Measurements from ENCODE around the gene REC114.
A peak's percentile ranks its signal among the peaks of the same experiment; 100 is the strongest.

Gene REC114

GRCh38 chr15:73598530-73599160 lies 155.7 kb downstream of the REC114 start:
- CTCF ChIA-PET, result no interaction called here
- POLR2A ChIA-PET, result interaction anchor here (1.5 kb wide), 1 partner anchor 35 kb away, joined by 3 read pairs; no protein-coding TSS in a partner anchor
- no peak for DNase-seq (ENCODE audit: extremely low spot score)
- TF ChIP-seq FOXK2 (IDR thresholded peaks at IDR 0.05) (no peak), FOXA1 (IDR thresholded peaks at IDR 0.05) (no peak), ARNT (IDR thresholded peaks at IDR 0.05) (no peak), FOXM1 (IDR thresholded peaks at IDR 0.05; ENCODE audit: borderline replicate concordance) (no peak), TARDBP (IDR thresholded peaks at IDR 0.05) (no peak), PKNOX1 (IDR thresholded peaks at IDR 0.05) (no peak), ZNF384 (IDR thresholded peaks at IDR 0.05) (no peak), HDGF (IDR thresholded peaks at IDR 0.05; ENCODE audit: borderline replicate concordance) (no peak), NFRKB (IDR thresholded peaks at IDR 0.05) (no peak), CTBP1 (IDR thresholded peaks at IDR 0.05; ENCODE audit: borderline replicate concordance) (no peak), ELF4 (IDR thresholded peaks at IDR 0.05) (no peak), BHLHE40 (IDR thresholded peaks at IDR 0.05; ENCODE audit: borderline replicate concordance) (no peak)

GRCh38 chr15:73599934-73600333 lies 157.0 kb downstream of the REC114 start:
- ChIA-PET CTCF (no interaction called here), POLR2A (no interaction called here)
- DNase-seq (ENCODE audit: extremely low spot score), result no peak
- no peak for TF ChIP-seq BHLHE40 (IDR thresholded peaks at IDR 0.05; ENCODE audit: borderline replicate concordance)
- no peak for TF ChIP-seq NFRKB (IDR thresholded peaks at IDR 0.05)
- TF ChIP-seq FOXK2 (IDR thresholded peaks at IDR 0.05), result no peak
- TF ChIP-seq ZNF384 (IDR thresholded peaks at IDR 0.05), result no peak
- no peak for TF ChIP-seq FOXA1 (IDR thresholded peaks at IDR 0.05)
- no peak for TF ChIP-seq ARNT (IDR thresholded peaks at IDR 0.05)
- no peak for TF ChIP-seq HDGF (IDR thresholded peaks at IDR 0.05; ENCODE audit: borderline replicate concordance)

GRCh38 chr15:73600413-73601335 lies 157.7 kb downstream of the REC114 start:
- ChIA-PET CTCF (interaction anchor here (0.6 to 1.2 kb wide), 2 partner anchors 18 to 36 kb away, joined by 4 to 5 read pairs; no protein-coding TSS in a partner anchor), POLR2A (interaction anchor here (0.8 to 1.7 kb wide), 4 partner anchors 11 to 34 kb away, joined by 3 to 7 read pairs (median 4); partner anchors contain the start of gene NPTN)
- TF ChIP-seq PKNOX1 (IDR thresholded peaks at IDR 0.05) (no peak), BHLHE40 (IDR thresholded peaks at IDR 0.05; ENCODE audit: borderline replicate concordance) (0 out of 2 replicates have a peak, but pooled peaks have one; percentile 17), FOXM1 (IDR thresholded peaks at IDR 0.05; ENCODE audit: borderline replicate concordance) (no peak)
- no peak for DNase-seq (ENCODE audit: extremely low spot score)

GRCh38 chr15:73601451-73602445 lies 158.8 kb downstream of the REC114 start:
- DNase-seq (ENCODE audit: extremely low spot score), result no peak
- CTCF ChIA-PET, result interaction anchor here (0.6 to 1.2 kb wide), 3 partner anchors 17 to 35 kb away, joined by 4 to 5 read pairs (median 5); no protein-coding TSS in a partner anchor
- TF ChIP-seq NFRKB (IDR thresholded peaks at IDR 0.05), result no peak
- no peak for TF ChIP-seq L3MBTL2 (conservative IDR thresholded peaks at IDR 0.05)
- TF ChIP-seq CTBP1 (IDR thresholded peaks at IDR 0.05; ENCODE audit: borderline replicate concordance), result no peak
- no peak for TF ChIP-seq FOXK2 (IDR thresholded peaks at IDR 0.05)
- TF ChIP-seq TARDBP (IDR thresholded peaks at IDR 0.05), result no peak
- no peak for TF ChIP-seq SUZ12 (IDR thresholded peaks at IDR 0.05)
- TF ChIP-seq LEF1 (IDR thresholded peaks at IDR 0.05; ENCODE audit: borderline replicate concordance), result no peak
- TF ChIP-seq BHLHE40 (IDR thresholded peaks at IDR 0.05; ENCODE audit: borderline replicate concordance), result no peak
- TF ChIP-seq PKNOX1 (IDR thresholded peaks at IDR 0.05), result no peak
- no peak for TF ChIP-seq HDGF (IDR thresholded peaks at IDR 0.05; ENCODE audit: borderline replicate concordance)
- no peak for TF ChIP-seq FOXM1 (IDR thresholded peaks at IDR 0.05; ENCODE audit: borderline replicate concordance)
- no peak for TF ChIP-seq ZNF384 (IDR thresholded peaks at IDR 0.05)
- POLR2A ChIA-PET, result interaction anchor here (0.8 to 1.7 kb wide), 4 partner anchors 12 to 33 kb away, joined by 3 to 7 read pairs (median 4); partner anchors contain the start of gene NPTN

- TF ChIP-seq ELF4 (IDR thresholded peaks at IDR 0.05) (no peak), FOXK2 (IDR thresholded peaks at IDR 0.05) (no peak), NFRKB (IDR thresholded peaks at IDR 0.05) (no peak), SUZ12 (IDR thresholded peaks at IDR 0.05) (no peak), L3MBTL2 (conservative IDR thresholded peaks at IDR 0.05) (no peak), CTBP1 (IDR thresholded peaks at IDR 0.05; ENCODE audit: borderline replicate concordance) (no peak), FOXM1 (IDR thresholded peaks at IDR 0.05; ENCODE audit: borderline replicate concordance) (no peak), SP1 (IDR thresholded peaks at IDR 0.05) (no peak), HDGF (IDR thresholded peaks at IDR 0.05; ENCODE audit: borderline replicate concordance) (no peak), ZNF384 (IDR thresholded peaks at IDR 0.05) (no peak), FOXA1 (IDR thresholded peaks at IDR 0.05) (no peak), TARDBP (IDR thresholded peaks at IDR 0.05) (no peak), ARNT (IDR thresholded peaks at IDR 0.05) (no peak), BHLHE40 (IDR thresholded peaks at IDR 0.05; ENCODE audit: borderline replicate concordance) (no peak), PKNOX1 (IDR thresholded peaks at IDR 0.05) (no peak), LEF1 (IDR thresholded peaks at IDR 0.05; ENCODE audit: borderline replicate concordance) (no peak)
- POLR2A ChIA-PET, result interaction anchor here (1.3 to 1.7 kb wide), 2 partner anchors 13 to 31 kb away, joined by 4 to 7 read pairs; partner anchors contain the start of gene NPTN
- CTCF ChIA-PET, result interaction anchor here (0.6 kb wide), 1 partner anchor 34 kb away, joined by 5 read pairs; no protein-coding TSS in a partner anchor
- no peak for DNase-seq (ENCODE audit: extremely low spot score)
These were observed 159.5 kb downstream of the REC114 start for GRCh38 chr15:73602446-73602843.

Measured in HEK293T (cell line).